ENCODE data around the gene B3GALT4.

The B3GALT4 gene

DNA sequence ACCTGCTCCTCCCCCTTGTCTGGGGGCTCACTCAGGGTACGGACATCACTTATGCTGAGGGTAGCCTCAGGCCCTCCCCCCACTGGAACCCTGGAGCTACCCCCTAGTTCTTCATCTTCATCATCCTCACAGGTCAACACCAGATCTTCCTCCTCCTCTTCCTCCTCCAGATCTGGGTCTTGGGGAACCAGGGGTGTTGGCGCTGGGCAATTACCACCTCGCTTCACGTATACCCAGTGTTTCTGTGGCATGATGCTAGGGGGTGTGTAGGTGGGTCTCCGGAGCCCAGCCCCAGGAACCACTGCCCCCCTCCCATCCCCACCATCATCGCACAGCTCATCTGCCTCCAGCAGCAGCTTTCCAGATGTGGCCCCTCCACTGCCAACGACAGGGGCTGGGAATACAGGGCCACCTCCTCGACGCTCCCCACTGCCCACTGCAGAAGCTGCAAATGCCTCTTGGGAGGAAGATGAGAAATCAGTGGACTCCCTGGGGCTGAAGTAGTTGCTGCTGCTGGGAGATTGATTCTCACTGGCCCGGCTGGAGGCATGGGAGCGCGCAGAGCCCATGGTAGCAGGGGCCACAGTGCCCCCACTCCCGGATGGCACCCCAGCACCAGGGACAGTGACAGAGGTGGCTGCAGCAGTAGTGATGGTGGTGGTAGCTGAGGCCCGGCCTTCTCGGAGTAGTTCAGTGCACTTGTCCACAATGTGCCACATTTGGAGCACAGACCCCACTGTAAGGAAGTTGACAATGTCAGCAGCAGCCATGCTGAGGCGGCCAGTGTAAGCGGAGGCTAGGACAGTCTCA lies 39.1 kb downstream of the B3GALT4 start:
- ATAC-seq (no peak), DNase-seq (no peak)

DNA sequence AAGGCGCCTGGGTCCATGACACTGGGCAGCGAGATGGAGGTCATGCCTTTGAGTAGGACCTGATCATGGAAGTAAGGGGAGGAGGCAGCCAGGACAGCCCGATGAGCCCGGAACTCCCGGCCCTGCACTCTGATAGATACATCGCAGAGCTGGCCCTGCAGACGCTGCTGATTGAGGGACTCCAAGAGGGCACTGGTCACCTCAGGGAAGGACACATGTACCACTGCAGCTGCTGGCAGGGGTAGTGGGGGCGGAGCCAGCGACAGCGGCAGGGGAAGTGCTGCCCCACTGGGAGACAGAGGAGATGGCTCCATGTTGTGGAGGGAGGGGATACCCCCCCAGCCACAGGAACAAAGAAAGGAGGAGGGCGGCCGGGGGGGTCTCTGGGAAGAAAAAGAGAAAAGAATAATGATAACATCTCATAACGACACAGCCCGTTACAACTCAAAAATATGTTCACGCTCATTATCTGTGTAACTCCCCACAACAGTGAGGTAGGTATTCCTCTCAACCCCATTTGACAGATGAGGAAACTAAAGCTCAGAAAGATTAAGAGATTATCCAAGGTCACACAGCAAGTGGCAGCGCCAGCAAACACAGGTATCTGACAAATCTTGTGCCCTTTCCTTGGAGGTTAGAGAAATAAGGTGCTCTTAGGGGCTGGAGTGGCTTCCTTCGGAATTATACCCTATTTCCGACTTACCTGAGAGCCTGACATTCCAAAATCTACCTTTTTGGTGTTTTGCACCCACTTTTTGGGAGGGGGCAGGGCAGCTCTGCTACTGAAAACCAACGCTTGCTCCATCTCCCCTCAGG lies 39.9 kb downstream of the B3GALT4 start:
- no peak for ATAC-seq
- DNase-seq = no peak

DNA sequence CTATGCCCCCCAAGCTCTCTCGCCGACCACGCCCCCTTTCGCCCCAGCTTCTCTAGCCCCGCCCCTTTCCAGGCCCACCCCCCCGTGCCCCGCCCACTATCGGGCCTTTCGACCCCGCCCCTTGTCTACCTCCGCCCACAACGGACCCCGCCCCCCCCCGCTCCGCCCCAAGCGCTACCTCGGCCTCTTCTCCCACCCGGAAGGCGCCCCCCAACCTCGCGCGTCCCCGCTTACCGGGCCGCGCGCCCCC lies 40.4 kb downstream of the B3GALT4 start:
- ATAC-seq (no peak), DNase-seq (no peak)

DNA sequence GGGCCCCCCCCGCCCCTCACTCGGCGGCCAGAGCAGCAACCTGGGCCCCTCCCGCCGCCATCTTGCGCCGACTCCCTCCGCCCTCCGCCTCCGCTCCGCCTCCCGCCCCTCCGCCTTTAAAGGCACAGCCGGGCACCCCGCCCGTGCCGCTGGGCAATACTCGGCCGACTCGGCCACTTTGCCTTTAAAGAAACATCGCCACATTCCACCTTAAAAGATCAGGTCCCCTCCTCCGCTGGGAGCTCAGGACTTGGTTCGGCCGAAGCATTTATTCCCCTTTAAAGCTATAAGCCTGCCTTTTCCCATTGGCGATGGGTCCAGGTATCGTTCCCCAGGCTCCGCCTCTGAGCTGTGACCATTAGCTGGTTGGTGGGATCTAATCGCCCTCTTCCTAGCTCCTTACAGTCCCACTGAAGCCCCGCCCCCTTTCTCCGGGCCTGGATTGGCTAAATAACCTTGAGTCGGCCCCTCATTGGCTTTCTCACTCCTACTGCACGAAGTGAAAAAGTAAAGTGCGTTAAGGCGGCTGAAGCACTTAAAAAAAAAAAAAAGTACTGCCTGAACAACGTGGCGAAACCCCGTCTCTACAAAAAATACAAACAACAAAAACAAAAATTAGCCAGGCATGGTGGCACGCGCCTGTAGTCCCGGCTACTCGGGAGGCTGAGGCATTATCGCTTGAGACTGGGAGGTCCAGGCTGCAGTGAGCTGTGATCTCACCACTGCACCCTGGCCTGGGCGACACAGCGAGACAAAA lies 40.9 kb downstream of the B3GALT4 start, which contains the start of gene ZBTB22:
Gene ZBTB22, minus strand, starts transcription at position 76 of the 757 bp plus-strand sequence. CDS start 828 bp downstream, outside the sequence.
- DNase-seq (peak; percentile 96), ATAC-seq (peak; percentile 63)

DNA sequence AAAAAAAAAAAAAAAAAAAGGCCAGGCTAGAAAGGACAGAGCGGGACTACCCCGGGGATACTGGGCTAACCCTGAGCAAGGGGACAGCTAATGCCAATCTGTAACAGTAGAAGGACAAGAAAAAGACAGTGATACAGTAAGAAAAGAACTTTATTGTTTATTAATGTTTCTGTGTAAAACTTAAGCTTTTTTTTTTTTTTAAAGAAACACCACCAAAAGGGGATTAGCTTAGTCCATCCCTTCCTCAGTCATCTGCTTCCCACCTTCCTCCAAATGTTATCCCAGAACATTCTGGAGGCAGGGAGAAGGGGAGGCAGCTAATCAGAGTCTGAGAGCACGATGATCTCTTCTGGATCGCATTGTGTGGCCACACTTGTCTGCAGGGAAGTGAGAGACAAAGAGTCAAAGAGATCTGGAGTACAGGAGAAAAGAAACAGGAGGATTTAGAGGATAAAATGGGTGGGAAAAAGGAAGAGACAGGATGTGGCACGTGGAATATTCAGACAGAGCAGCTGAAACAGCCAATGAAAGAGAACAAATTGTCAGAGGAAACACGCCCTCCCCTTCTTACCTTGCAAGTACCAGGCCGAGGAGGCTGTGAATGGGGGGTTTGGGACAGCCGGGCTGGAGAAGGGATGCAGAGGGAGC lies 41.6 kb downstream of the B3GALT4 start:
- DNase-seq (no peak), ATAC-seq (no peak)

DNA sequence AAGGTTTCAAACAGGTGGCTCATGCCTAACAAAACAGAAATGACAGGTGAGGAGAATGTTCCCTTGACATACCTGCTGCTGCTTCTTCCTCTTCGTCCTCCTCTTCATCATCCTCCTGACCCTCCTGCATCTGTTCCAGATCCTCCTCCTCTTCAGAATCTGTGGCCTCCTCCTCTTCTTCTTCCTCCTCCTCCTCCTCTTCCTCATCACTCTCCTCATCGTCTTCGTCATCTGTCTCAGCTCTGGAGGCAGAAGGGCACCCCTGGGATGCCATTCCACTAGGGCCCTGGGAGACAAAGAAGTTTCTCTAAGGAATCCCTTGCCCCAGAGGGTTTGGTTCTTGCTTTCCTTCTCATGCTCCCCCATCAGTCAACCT lies 43.0 kb downstream of the B3GALT4 start:
- DNase-seq (no peak), ATAC-seq (no peak)

DNA sequence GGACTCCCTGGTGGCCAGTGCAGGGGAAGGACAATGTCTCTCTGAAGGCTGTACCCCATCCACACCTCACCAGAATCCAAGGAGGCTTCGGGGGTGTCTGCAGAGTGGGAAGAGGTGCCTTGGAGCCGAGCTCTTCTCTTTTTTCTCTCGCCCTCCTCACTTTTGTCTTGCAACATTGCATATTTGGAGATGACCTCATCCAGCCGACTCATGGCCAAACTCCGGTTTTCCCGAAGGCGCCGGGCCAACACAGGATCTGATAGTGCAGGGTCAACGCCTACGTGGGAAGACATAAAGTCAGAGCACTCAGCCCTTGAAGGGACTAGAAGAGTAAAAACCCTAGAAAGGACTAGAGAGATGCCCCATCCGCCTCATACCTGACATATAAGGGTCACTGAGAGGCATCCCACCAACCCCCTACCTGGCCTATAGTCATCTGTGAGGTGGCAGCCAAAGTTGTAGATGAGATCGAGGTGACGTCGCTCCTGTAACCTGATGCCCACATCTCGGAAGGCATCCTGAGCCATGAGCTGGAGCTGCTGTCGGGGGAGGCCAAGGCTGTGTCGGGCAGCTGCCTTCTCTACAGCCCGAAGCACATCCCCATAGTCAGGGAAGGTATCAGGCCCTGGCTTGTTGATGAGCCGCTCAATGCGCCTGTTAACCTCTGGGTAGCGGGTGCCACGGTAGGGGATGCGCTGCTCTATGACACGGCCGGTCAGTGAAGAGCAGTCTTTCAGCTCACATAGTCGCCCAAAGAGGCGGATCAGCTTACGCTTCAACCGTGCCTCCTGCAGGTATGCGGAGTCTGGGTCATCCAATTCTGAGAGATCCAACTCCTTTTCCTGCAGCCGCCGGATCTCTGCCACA lies 43.6 kb downstream of the B3GALT4 start:
- ATAC-seq = no peak
- DNase-seq = no peak

DNA sequence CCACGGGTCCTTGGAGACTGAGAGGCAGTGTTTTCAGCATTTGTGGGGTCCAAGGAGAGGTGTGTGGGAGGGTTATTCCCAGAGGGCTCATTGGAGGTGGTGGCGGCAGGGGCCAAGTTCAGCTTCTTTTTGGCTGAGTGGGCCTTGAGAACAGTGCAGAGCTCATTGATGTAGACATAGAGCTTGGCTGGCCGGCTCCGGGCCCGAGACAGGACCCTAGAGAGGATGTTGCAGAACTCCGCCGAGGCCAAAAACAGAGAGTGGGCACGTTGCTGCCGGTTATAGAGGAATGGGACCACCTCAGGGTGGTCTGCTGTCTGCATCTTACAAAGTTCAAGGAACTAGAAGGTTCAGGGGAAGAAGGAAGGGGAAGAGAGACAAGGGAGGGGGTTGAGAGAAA lies 44.3 kb downstream of the B3GALT4 start:
- DNase-seq (no peak), ATAC-seq (no peak)

DNA sequence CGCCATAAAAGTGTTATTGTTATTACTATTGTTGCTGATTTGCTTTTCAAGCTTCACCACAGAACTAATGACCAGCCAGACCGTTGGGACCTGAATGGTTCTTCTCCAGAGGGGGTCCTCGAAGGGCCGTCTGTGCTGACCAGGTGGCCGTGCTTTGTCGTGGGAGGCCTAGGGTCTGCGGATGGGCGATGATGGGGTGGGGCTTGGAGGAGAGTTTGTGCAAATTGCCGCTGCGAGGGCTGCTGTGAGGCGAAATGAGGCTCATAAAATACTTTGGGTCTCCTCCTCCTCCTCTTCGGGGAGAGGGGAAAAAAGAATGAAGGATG lies 46.7 kb downstream of the B3GALT4 start:
- no peak for DNase-seq
- no peak for ATAC-seq

DNA sequence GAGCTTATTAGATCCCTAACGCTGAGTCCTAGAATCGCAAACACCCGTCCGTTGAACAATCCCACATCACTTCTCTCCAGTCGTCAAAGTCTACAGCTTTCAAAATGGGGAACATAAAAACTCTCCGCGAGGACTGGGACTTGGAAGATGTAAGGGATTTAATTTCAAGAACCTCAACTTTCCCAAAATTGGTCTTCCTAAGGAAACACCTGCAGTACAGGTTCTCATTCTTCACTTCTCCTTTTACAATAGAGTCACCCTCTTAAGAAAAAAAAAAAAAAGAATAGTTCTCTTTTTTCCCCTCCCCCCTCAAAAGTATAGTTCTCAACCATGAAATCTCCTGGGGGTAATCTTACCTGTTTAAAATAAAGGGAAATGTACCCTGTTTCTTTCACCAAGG lies 47.2 kb downstream of the B3GALT4 start:
- ATAC-seq (no peak), DNase-seq (no peak)
